ENCODE data around the gene TPD52L3.

TPD52L3 gene

DNA sequence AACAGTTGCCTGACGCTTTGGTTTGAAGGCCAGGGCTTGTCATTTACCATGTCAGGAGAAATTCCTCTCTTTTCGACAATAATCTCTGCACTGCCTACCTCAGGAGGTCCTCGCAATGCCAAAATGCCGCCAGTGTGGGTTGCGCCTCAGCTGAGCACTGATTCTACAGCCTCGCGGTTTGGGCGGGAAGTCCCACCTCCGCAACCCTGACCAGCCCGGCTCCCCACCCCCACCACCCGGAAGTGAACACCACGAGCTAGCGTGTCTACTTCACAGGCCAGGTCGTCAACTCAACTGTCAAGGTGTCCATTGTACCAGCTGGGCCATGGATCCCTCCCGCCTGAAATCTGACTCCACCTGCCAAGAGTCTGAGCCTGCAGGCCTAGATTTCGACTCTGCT, at the start of gene TPD52L3:
Gene TPD52L3, plus strand, starts transcription at position 273 of the 400 bp plus-strand sequence. CDS start 221 bp downstream, outside the sequence.
- in situ Hi-C loops (cut with HindIII; ENCODE audit: low sequenced_read_pairs), result loop anchor here (5.0 kb wide), 1 partner anchor 56 kb away; no protein-coding TSS in a partner anchor
- no peak within 1 kb of the TSS for H3K4me3 ChIP-seq (ENCODE audit: low read depth, low read length)
- TF ChIP-seq CTCF (IDR thresholded peaks at IDR 0.05; ENCODE audit: low read depth, low read length, missing control alignments), result no peak
- DNase-seq (ENCODE audit: low read depth), result no peak

DNA sequence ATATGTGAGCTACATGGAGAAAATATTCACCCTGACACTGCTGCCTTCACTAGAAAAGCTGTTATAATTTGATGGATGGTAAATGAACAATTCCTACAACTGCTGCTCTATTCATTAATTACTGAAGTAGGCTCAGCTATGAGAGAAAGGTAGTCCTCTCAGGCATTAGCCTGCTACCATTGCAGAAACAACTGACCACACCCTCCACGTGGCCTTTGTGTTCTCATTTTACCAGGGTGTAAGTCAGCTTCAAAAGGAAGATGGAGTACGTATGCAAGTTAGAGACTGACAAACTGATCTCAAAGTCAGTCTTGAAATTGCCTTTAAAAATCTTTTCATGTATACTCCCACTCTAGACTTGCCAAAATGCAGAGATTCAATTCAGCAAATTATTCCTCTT, 26.3 kb upstream of the TPD52L3 start:
- no peak overlapping the region for H3K4me3 ChIP-seq (ENCODE audit: low read depth, low read length)
- no peak for DNase-seq (ENCODE audit: low read depth)
- no peak for TF ChIP-seq CTCF (IDR thresholded peaks at IDR 0.05; ENCODE audit: low read depth, low read length, missing control alignments)
- in situ Hi-C loops (cut with HindIII; ENCODE audit: low sequenced_read_pairs), result no loop called here

- TF ChIP-seq CTCF (IDR thresholded peaks at IDR 0.05; ENCODE audit: low read depth, low read length, missing control alignments), result no peak
- no peak overlapping the region for H3K4me3 ChIP-seq (ENCODE audit: low read depth, low read length)
- in situ Hi-C loops (cut with HindIII; ENCODE audit: low sequenced_read_pairs), result no loop called here
- no peak for DNase-seq (ENCODE audit: low read depth)
These were observed 25.8 kb upstream of the TPD52L3 start for GRCh38 chr9:6302417-6302816.

GRCh38 chr9:6304232-6304631, 23.9 kb upstream of the TPD52L3 start:
- no peak for DNase-seq (ENCODE audit: low read depth)
- no peak for TF ChIP-seq CTCF (IDR thresholded peaks at IDR 0.05; ENCODE audit: low read depth, low read length, missing control alignments)
- H3K4me3 ChIP-seq (ENCODE audit: low read depth, low read length), result no peak overlapping the region
- in situ Hi-C loops (cut with HindIII; ENCODE audit: low sequenced_read_pairs), result no loop called here

- in situ Hi-C loops (cut with HindIII; ENCODE audit: low sequenced_read_pairs), result no loop called here
- no peak overlapping the region for H3K4me3 ChIP-seq (ENCODE audit: low read depth, low read length)
- peak; percentile 12 for DNase-seq (ENCODE audit: low read depth)
- TF ChIP-seq CTCF (IDR thresholded peaks at IDR 0.05; ENCODE audit: low read depth, low read length, missing control alignments), result peak; percentile 26
These were observed 22.1 kb upstream of the TPD52L3 start for GRCh38 chr9:6305954-6306563.

DNA sequence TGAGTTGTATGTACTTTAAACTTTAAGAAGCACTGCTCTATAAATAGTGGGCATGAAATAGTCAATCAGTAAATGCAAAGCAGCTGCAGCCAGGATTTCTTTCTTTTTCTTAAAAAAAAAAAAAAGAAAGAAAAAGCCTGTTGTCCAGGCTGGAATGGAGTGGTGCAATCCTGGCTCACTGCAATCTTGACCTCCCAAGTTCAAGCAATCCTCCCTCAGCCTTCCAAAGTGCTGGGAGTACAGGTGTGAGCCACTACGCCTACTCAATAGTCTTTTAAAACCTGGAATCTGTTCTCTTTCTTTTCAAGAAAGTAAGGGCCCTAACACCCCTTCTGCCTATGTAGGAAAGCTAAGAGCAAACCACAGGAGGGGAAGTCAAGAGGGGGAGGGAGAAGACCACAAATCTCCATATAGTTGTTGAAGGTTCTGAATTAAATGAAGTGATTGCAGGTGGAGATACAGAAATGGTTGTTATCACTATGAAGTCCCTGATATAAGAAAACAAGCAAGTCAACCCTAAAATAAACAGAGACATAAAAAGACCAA, 20.6 kb upstream of the TPD52L3 start:
- no peak overlapping the region for H3K4me3 ChIP-seq (ENCODE audit: low read depth, low read length)
- DNase-seq (ENCODE audit: low read depth), result no peak
- in situ Hi-C loops (cut with HindIII; ENCODE audit: low sequenced_read_pairs), result no loop called here
- TF ChIP-seq CTCF (IDR thresholded peaks at IDR 0.05; ENCODE audit: low read depth, low read length, missing control alignments), result no peak
